ENCODE results near the gene RASD2. TPM values are rescaled to one million over a fixed set of nuclear protein-coding genes. Genes with fewer than 3 reads are reported as not detected.
A peak's percentile ranks its signal among the peaks of the same experiment; 100 is the strongest.

The RASD2 gene
- total RNA-seq, 6 experiments from 2014 or later: not detected

DNA sequence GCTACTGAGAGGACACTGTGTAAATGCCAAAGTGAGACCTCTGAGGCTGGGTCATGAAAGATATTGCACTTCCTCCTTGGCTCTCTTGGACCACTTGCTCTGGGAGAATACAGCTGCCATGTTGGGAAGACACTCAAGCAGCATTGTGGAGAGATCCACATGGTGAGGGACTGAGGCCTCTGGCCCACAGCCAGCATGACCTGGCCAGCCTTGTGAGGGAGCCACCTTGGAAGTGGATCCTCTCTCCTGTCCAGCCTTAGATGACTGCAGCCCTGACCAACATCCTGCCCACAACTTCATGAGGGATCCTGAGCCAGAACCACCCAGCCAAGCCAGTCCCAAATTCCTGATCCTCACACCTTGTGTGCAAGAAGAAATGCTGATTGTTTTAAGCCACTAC lies 46.1 kb downstream of the RASD2 start:
- Mint-ChIP-seq H3K9me3 (no peaks in the 10 kb centered on the region), H3K36me3 (ENCODE audit: low read depth) (no peaks in the 10 kb centered on the region)
- TF ChIP-seq, protein P1, sequence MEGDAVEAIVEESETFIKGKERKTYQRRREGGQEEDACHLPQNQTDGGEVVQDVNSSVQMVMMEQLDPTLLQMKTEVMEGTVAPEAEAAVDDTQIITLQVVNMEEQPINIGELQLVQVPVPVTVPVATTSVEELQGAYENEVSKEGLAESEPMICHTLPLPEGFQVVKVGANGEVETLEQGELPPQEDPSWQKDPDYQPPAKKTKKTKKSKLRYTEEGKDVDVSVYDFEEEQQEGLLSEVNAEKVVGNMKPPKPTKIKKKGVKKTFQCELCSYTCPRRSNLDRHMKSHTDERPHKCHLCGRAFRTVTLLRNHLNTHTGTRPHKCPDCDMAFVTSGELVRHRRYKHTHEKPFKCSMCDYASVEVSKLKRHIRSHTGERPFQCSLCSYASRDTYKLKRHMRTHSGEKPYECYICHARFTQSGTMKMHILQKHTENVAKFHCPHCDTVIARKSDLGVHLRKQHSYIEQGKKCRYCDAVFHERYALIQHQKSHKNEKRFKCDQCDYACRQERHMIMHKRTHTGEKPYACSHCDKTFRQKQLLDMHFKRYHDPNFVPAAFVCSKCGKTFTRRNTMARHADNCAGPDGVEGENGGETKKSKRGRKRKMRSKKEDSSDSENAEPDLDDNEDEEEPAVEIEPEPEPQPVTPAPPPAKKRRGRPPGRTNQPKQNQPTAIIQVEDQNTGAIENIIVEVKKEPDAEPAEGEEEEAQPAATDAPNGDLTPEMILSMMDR (IDR thresholded peaks at IDR 0.05): no peak

DNA sequence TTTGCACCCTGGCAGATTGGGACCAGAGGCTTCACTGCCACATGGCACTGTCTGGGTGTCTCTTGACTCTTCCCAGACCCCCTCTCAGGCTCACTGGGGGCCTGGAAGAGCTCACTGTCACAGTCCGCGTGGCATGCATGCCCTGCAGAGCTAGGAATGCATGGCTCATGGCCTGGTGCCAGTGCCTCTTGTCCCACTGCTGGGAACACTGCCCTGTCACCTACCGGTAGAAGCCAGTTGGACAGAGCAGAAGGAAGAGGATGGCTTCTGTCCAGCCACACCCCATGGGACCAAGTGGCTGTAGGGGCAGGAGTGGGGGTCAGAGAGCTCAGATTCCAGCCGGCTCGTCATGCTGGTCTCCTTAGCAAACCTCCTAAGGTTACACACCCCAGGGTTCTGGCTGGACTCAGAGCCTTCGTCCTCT lies 46.8 kb downstream of the RASD2 start:
- H3K27ac Mint-ChIP-seq: no peak overlapping the region
- no peak for DNase-seq
- no peak overlapping the region for H3K4me3 Mint-ChIP-seq
- TF ChIP-seq, protein P1 (IDR thresholded peaks at IDR 0.05): no peak
- no peaks in the 10 kb centered on the region for H3K9me3 Mint-ChIP-seq
- H3K36me3 Mint-ChIP-seq (ENCODE audit: low read depth): no peaks in the 10 kb centered on the region
- peaks cover 21% of the 10 kb centered on the region for H3K4me1 Mint-ChIP-seq (ENCODE audit: low read depth)
- H3K27me3 Mint-ChIP-seq (ENCODE audit: insufficient read depth): peaks cover 10% of the 10 kb centered on the region

More for the DNA sequence above, 46.1 kb downstream of the RASD2 start:
- peaks cover 20% of the 10 kb centered on the region for H3K4me1 Mint-ChIP-seq (ENCODE audit: low read depth)
- DNase-seq: no peak
- no peak overlapping the region for H3K4me3 Mint-ChIP-seq
- H3K27ac Mint-ChIP-seq: no peak overlapping the region
- peaks cover 10% of the 10 kb centered on the region for H3K27me3 Mint-ChIP-seq (ENCODE audit: insufficient read depth)

DNA sequence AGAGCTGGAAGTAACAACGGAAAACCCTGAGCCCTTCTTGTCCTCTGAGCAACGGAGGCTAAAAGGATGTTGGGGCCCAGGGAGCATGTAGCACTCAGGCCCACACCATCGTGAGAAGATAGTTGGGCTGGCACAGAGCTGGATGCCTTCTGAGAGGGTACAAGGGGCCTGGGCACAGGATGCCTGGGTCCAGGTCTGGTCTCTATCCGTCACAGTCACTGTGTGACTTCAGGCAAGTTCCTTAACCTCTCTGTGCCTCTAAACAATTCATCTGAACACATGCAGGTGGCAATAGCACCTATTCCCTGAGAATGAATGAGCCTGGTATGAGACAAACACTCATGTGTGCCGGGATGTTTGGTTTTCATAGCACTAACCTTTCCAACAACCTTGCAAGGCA lies 47.3 kb downstream of the RASD2 start:
- Mint-ChIP-seq H3K27me3 (ENCODE audit: insufficient read depth) (peaks cover 10% of the 10 kb centered on the region), H3K27ac (no peak overlapping the region), H3K36me3 (ENCODE audit: low read depth) (no peaks in the 10 kb centered on the region), H3K4me1 (ENCODE audit: low read depth) (peaks cover 25% of the 10 kb centered on the region), H3K4me3 (no peak overlapping the region), H3K9me3 (no peaks in the 10 kb centered on the region)
- no peak for DNase-seq
- TF ChIP-seq, protein P1 (IDR thresholded peaks at IDR 0.05): no peak

DNA sequence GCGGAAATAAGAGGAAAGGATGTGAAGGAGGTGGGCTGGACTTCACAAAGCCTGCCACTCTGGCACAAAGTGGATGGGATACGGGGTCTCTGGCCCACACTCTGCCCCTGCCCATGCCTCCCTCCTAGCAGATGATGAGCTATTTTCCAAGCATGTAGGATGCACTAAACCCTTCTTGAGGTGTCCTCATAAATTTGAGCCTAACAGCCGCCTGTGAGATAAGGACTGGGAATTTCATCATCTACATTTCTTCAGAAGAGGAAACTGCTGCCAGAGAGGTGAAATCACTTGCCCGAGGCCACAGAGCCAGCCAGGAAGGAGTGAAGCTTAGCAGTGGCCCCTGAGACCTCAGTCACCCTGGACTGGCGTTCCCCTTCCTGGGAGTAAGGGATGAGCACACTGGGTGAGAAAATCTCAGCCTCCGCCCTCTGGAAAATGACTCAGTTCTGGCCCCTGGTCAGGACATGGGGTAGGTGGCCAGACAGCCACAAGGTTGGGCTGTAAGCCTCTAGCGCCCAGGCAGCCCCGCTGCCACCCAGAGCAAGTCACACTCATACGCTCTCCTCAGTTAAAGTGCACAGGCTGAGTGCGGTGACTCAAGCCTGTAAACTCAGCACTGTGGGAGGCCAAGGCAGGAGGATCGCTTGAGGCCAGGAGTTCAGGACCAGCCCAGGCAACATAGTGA lies 48.6 kb downstream of the RASD2 start:
- H3K9me3 Mint-ChIP-seq: no peaks in the 10 kb centered on the region
- peaks cover 26% of the 10 kb centered on the region for H3K4me1 Mint-ChIP-seq (ENCODE audit: low read depth)
- no peaks in the 10 kb centered on the region for H3K36me3 Mint-ChIP-seq (ENCODE audit: low read depth)
- TF ChIP-seq, protein P1 (IDR thresholded peaks at IDR 0.05): peak; percentile 16; the same call in 1 of the 2 replicates
- H3K4me3 Mint-ChIP-seq: no peak overlapping the region
- H3K27ac Mint-ChIP-seq: peak overlapping the region; percentile 78
- H3K27me3 Mint-ChIP-seq (ENCODE audit: insufficient read depth): peaks cover 10% of the 10 kb centered on the region
- peak; percentile 98 for DNase-seq

DNA sequence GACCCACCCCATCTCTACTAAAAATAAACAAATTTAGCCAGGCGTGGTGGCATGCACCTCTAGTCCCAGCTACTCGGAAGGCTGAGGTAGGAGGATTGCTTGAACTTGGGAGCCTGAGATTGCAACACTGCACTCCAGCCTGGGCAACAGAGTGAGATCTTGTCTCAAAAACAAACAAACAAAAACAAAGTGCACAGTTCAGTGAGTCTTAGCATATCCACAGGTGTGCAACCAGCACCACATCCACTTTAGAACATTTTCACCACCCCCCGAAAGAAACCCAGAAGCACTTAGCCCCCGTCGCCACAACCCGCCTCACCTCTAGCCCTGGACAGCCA lies 49.1 kb downstream of the RASD2 start:
- H3K36me3 Mint-ChIP-seq (ENCODE audit: low read depth): no peaks in the 10 kb centered on the region
- no peaks in the 10 kb centered on the region for H3K9me3 Mint-ChIP-seq
- TF ChIP-seq, protein P1 (IDR thresholded peaks at IDR 0.05): no peak
- H3K27ac Mint-ChIP-seq: peak overlapping the region; percentile 78
- H3K27me3 Mint-ChIP-seq (ENCODE audit: insufficient read depth): peaks cover 10% of the 10 kb centered on the region
- no peak for DNase-seq
- no peak overlapping the region for H3K4me3 Mint-ChIP-seq
- peaks cover 26% of the 10 kb centered on the region for H3K4me1 Mint-ChIP-seq (ENCODE audit: low read depth)
